Measurements from ENCODE around the gene MUC2.

GRCh38 chr11:1087279-1087960 lies 12.7 kb downstream of the MUC2 start:
- TF ChIP-seq CTCF (IDR thresholded peaks at IDR 0.05) = no peak
- TF ChIP-seq POLR2A (IDR thresholded peaks at IDR 0.05) = no peak
